ENCODE data around the gene MAPK8IP3. TPM values are rescaled to one million over a fixed set of nuclear protein-coding genes. Genes with fewer than 3 reads are reported as not detected.

The MAPK8IP3 gene
- total RNA-seq, 1 donor from 2014 or later, result 201 TPM

DNA sequence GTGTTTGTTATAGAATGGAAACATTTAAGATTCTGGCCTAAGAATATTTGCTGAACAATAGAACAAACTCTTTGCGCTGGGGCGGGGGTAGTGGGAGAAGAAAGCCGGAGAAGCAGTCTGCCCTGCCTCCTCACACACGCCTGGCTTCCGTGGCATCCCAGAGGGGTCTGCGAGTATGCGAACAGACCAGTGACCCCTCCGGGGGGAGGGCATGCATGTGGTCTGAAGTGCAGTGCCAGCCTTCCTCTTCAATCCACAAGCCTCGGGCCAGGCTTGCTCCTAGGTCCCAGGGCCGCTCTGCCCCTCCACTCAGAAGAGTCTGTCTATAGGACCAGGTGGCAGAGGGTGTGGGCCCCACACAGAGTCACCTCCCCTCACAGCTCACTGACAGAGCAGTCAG lies 101.6 kb downstream of the MAPK8IP3 start:
- H3K4me3 Mint-ChIP-seq, result no peak overlapping the region
- intact Hi-C loops (cut with micrococcal nuclease), result no loop called here
- ChIA-PET CTCF (no interaction called here), POLR2A (no interaction called here)
- ATAC-seq (ENCODE audit: low read depth), result no peak
- no peak overlapping the region for H3K27ac Mint-ChIP-seq
- TF ChIP-seq, protein P1, sequence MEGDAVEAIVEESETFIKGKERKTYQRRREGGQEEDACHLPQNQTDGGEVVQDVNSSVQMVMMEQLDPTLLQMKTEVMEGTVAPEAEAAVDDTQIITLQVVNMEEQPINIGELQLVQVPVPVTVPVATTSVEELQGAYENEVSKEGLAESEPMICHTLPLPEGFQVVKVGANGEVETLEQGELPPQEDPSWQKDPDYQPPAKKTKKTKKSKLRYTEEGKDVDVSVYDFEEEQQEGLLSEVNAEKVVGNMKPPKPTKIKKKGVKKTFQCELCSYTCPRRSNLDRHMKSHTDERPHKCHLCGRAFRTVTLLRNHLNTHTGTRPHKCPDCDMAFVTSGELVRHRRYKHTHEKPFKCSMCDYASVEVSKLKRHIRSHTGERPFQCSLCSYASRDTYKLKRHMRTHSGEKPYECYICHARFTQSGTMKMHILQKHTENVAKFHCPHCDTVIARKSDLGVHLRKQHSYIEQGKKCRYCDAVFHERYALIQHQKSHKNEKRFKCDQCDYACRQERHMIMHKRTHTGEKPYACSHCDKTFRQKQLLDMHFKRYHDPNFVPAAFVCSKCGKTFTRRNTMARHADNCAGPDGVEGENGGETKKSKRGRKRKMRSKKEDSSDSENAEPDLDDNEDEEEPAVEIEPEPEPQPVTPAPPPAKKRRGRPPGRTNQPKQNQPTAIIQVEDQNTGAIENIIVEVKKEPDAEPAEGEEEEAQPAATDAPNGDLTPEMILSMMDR (IDR thresholded peaks at IDR 0.05), result no peak
- no peaks in the 10 kb centered on the region for H3K4me1 Mint-ChIP-seq
- no peaks in the 10 kb centered on the region for H3K27me3 Mint-ChIP-seq
- H3K9me3 Mint-ChIP-seq, result no peaks in the 10 kb centered on the region
- no peak for DNase-seq
- peaks cover 26% of the 10 kb centered on the region for H3K36me3 Mint-ChIP-seq (ENCODE audit: low read depth)

DNA sequence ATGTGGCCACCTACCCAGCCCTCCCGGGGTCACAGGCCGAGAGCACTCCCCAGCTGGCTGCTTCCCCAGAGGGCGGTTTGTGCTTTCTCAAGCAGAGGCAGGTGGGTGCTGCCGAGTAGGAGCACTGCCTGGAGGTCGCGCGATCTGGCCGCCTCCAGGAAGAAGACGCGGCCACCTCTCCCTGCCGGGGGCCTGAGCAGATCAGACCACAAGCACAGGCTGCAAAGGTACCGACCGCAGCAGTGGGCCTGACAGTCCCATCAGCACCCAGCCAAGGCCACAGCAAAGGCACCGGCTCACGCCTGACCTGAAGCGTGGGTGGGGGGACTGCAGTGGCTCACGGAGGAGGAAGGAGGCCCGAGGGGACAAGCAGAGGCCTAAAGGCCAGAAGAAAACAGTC lies 102.7 kb downstream of the MAPK8IP3 start:
- H3K27me3 Mint-ChIP-seq, result no peaks in the 10 kb centered on the region
- peaks cover 34% of the 10 kb centered on the region for H3K36me3 Mint-ChIP-seq (ENCODE audit: low read depth)
- H3K4me1 Mint-ChIP-seq, result no peaks in the 10 kb centered on the region
- TF ChIP-seq, protein P1 (IDR thresholded peaks at IDR 0.05), result no peak
- no peaks in the 10 kb centered on the region for H3K9me3 Mint-ChIP-seq
- intact Hi-C loops (cut with micrococcal nuclease), result no loop called here
- ATAC-seq (ENCODE audit: low read depth) (no peak), DNase-seq (no peak)
- CTCF ChIA-PET, result no interaction called here
- POLR2A ChIA-PET, result interaction anchor here (0.5 kb wide), 1 partner anchor 26 kb away, joined by 3 read pairs; no protein-coding TSS in a partner anchor
- H3K27ac Mint-ChIP-seq, result no peak overlapping the region
- no peak overlapping the region for H3K4me3 Mint-ChIP-seq

DNA sequence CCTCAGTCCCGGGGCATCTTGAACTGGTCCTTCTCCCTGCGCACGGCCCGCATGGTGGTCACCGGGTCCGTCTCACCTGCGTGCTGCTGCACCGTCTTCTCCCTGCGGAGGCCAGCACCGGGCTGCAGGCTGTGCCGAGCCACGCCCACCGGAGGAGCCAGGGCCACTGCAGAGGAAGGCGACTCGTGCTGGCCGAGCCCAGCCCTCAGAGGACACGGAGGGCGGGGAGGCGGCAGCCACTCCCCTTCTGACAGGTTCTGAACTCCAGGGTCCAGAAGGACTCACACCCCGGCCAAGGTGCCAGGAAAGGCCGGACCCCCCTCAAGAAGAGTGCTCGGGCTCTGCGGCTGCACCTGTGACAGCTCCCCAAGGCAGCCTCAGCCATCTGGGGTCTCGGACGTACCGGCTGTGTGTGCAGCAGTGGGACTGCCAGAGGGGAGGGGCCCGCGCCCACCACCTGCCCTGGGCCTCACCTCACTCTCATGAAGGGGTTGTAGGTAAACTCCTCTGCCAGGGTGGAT lies 103.3 kb downstream of the MAPK8IP3 start:
- no peaks in the 10 kb centered on the region for H3K9me3 Mint-ChIP-seq
- ATAC-seq (ENCODE audit: low read depth), result no peak
- no peak overlapping the region for H3K4me3 Mint-ChIP-seq
- H3K36me3 Mint-ChIP-seq (ENCODE audit: low read depth), result peaks cover 38% of the 10 kb centered on the region
- ChIA-PET CTCF (no interaction called here), POLR2A (no interaction called here)
- no peak overlapping the region for H3K27ac Mint-ChIP-seq
- H3K4me1 Mint-ChIP-seq, result no peaks in the 10 kb centered on the region
- intact Hi-C loops (cut with micrococcal nuclease), result no loop called here
- no peak for DNase-seq
- no peaks in the 10 kb centered on the region for H3K27me3 Mint-ChIP-seq
- TF ChIP-seq, protein P1 (IDR thresholded peaks at IDR 0.05), result no peak

DNA sequence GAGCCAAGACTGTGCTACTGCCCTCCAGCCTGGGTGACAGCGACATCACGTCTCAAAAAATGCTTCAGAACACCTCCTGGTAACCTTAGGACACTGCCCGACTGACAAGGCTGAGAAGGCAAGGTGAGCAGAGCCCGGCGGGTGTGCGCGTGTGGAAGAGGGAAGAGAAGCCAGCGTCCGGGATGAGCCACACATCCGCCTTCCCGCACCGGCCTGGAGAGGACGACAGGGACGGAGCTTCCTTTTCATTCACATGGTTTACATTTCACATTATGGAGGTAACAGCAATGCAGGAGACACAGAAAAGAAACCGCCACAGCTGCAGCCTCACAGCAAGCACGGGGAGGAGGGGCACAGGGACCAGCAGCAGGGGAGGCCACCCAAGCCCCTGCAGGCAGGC lies 104.1 kb downstream of the MAPK8IP3 start:
- Mint-ChIP-seq H3K4me3 (no peak overlapping the region), H3K9me3 (no peaks in the 10 kb centered on the region), H3K4me1 (no peaks in the 10 kb centered on the region), H3K36me3 (ENCODE audit: low read depth) (peaks cover 39% of the 10 kb centered on the region), H3K27me3 (no peaks in the 10 kb centered on the region), H3K27ac (no peak overlapping the region)
- CTCF ChIA-PET, result no interaction called here
- POLR2A ChIA-PET, result no interaction called here
- TF ChIP-seq, protein P1 (IDR thresholded peaks at IDR 0.05), result no peak
- no peak for DNase-seq
- intact Hi-C loops (cut with micrococcal nuclease), result no loop called here
- no peak for ATAC-seq (ENCODE audit: low read depth)

DNA sequence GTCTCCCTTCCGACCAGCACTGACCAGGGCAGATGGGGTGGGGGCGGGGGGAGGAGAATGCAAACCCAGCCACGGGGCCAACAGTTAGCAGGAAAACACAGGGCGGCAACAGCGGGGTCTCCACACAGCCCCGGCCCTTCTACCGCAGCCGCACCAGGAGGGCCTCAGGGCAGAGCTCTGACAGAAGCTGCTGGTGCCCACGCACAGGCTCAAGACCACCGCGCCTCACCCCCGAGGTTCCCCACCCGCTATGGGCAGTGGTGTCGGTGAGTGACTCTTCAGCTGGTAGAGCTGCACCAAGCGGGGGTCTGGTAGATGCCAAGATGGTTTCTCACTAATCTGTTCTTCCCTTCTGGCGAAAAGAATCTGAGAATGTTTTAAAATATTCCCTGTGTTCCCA lies 104.5 kb downstream of the MAPK8IP3 start:
- DNase-seq (no peak), ATAC-seq (ENCODE audit: low read depth) (no peak)
- intact Hi-C loops (cut with micrococcal nuclease), result no loop called here
- ChIA-PET CTCF (no interaction called here), POLR2A (no interaction called here)
- Mint-ChIP-seq H3K4me3 (no peak overlapping the region), H3K9me3 (no peaks in the 10 kb centered on the region), H3K36me3 (ENCODE audit: low read depth) (peaks cover 43% of the 10 kb centered on the region), H3K27ac (no peak overlapping the region), H3K4me1 (no peaks in the 10 kb centered on the region), H3K27me3 (no peaks in the 10 kb centered on the region)
- TF ChIP-seq, protein P1 (IDR thresholded peaks at IDR 0.05), result no peak

All from activated B cell treated with CpG ODN at 0.5 μM for 24 hours (primary cell).